Lung (tissue), 12 donors: ENCODE measurements around the gene GLS2. TPM values are rescaled to one million over a fixed set of nuclear protein-coding genes. Genes with fewer than 3 reads are reported as not detected.

Experiments
- ATAC-seq: fragments of 200-7000 bp; cut with Tn5 transposase; one replicate; pipeline ENCODE4 v1.9.1; 2020; ENCODE audit warnings: moderate number of reproducible peaks; ENCODE audit not compliant: insufficient read depth, low FRiP score
- DNase-seq, 3 donors: peaks; one replicate each; pipeline ENCODE4 v3.0.0-alpha.2; 2013 to 2017
- H3K27ac ChIP-seq, 2 donors: one replicate each; pipeline ENCODE4 v1.5.1; 2013; ENCODE audit warnings: mild to moderate bottlenecking in 2 of 2, moderate library complexity in 2 of 2, control low read depth in 1 of 2, inconsistent platforms in 1 of 2, low read depth in 1 of 2, low read length in 1 of 2
- H3K27me3 ChIP-seq, 3 donors: one replicate each; pipeline ENCODE4 v1.5.1; 2013; ENCODE audit warnings: low read length in 2 of 3; ENCODE audit not compliant: control insufficient read depth in 3 of 3, insufficient read depth in 3 of 3
- H3K36me3 ChIP-seq, 4 donors: one replicate each; pipeline ENCODE4 v1.5.1; 2013; ENCODE audit warnings: low read length in 4 of 4, mild to moderate bottlenecking in 1 of 4, moderate library complexity in 1 of 4; ENCODE audit not compliant: control insufficient read depth in 4 of 4, insufficient read depth in 4 of 4
- H3K4me1 ChIP-seq, 5 donors: one replicate each; pipeline ENCODE4 v1.5.1; 2013; ENCODE audit warnings: low read length in 5 of 5, mild to moderate bottlenecking in 2 of 5, moderate library complexity in 1 of 5; ENCODE audit not compliant: control insufficient read depth in 5 of 5, insufficient read depth in 5 of 5
- H3K4me3 ChIP-seq: one replicate; pipeline ENCODE4 v1.5.1; 2013; ENCODE audit warnings: mild to moderate bottlenecking, control low read depth, moderate library complexity
- H3K9ac ChIP-seq, 2 donors: one replicate each; pipeline ENCODE4 v1.5.1; 2013; ENCODE audit warnings: low read length in 2 of 2, control low read depth in 1 of 2; ENCODE audit not compliant: insufficient read depth in 1 of 2
- H3K9me3 ChIP-seq, 4 donors: one replicate each; pipeline ENCODE4 v1.5.1; 2013; ENCODE audit warnings: low read length in 3 of 4, mild to moderate bottlenecking in 1 of 4, moderate library complexity in 1 of 4; ENCODE audit not compliant: control insufficient read depth in 4 of 4, insufficient read depth in 3 of 4
- CTCF ChIP-seq: IDR thresholded peaks from 2 replicates; pipeline ENCODE4 v1.5.1; 2012; ENCODE audit warnings: mild to moderate bottlenecking; ENCODE audit errors: control extremely low read depth, extremely low read depth
- WGBS, 2 donors: extraction: QIAGEN DNeasy Blood & Tissue Kit; methylation state at CpG; one replicate each; pipeline ENCODE4 v1.1.7; 2013; 5-methylcytosine and 5-hydroxymethylcytosine counted together
- polyA plus RNA-seq, 2 donors: library from polyadenylated mRNA; stranded (reverse); fragments of 200-250 nt; gene quantifications; one replicate each; pipeline ENCODE4 v1.2.1, GENCODE V29; 2013
- total RNA-seq, 2 donors: library from RNA; depleted of rRNA in 1 of 2; stranded (reverse); fragments of >200 nt in 1 of 2; gene quantifications; one replicate each; pipeline ENCODE4 v1.2.1, GENCODE V29; 2014 to 2021
- donor health status: control.
- donor health status: control.
- donor health status: Bipolar disorder and iron deficiency.
- donor health status: healthy.
- donor health status: DM: yes; HTN: yes; CAD: no.

The GLS2 gene
- total and polyA plus RNA-seq, 4 donors, result 1.1 to 4.8 (median 3.6) TPM

GRCh38 chr12:56469007-56469930, 18.7 kb downstream of the GLS2 start:
- Histone ChIP-seq H3K9me3 (no peaks in the 10 kb centered on the region), H3K36me3 (peaks cover 0 to 2% (median under 1%) of the 10 kb centered on the region in 4 donors), H3K27me3 (no peaks in the 10 kb centered on the region), H3K4me3 (peak overlapping the region; percentile 82), H3K4me1 (peaks cover 0 to 10% (median 9%) of the 10 kb centered on the region in 5 donors), H3K9ac (peak overlapping the region; percentile 87 to 98), H3K27ac (peak overlapping the region; percentile 89 to 91)
- 39 to 40% methylated on average over 19 of the region's 19 CpGs for WGBS, 2 donors
- TF ChIP-seq CTCF, result no peak
- ATAC-seq (no peak), DNase-seq (peak in 2 of 3 donors; percentile 6 to 21)

GRCh38 chr12:56468216-56469006, 19.6 kb downstream of the GLS2 start, which contains the start of gene SPRYD4:
TSS of gene SPRYD4 (plus strand) at chr12:56468578. CDS start at chr12:56468592, 14 bp downstream.
- Histone ChIP-seq H3K4me1 (peaks cover 0 to 13% (median 9%) of the 10 kb centered on the region in 5 donors), H3K4me3 (peak within 1 kb of the TSS; percentile 82), H3K9me3 (no peaks in the 10 kb centered on the region), H3K36me3 (peaks cover 0 to 2% (median under 1%) of the 10 kb centered on the region in 4 donors), H3K27me3 (no peaks in the 10 kb centered on the region), H3K27ac (peak within 1 kb of the TSS; percentile 89 to 91), H3K9ac (peak within 1 kb of the TSS; percentile 87 to 98)
- ATAC-seq (peak; percentile 96), DNase-seq (peak; percentile 95 to 97 (median 95))
- peak; percentile 34 for TF ChIP-seq CTCF
- WGBS, 2 donors, result 0 to 1% methylated on average over 43 of the region's 43 CpGs

- no peak for TF ChIP-seq CTCF
- ATAC-seq (no peak), DNase-seq (no peak)
- Histone ChIP-seq H3K9me3 (no peaks in the 10 kb centered on the region), H3K4me3 (no peak overlapping the region), H3K36me3 (no peaks in the 10 kb centered on the region), H3K9ac (no peak overlapping the region), H3K27ac (no peak overlapping the region), H3K27me3 (no peaks in the 10 kb centered on the region), H3K4me1 (peaks cover 0 to 3% (median 0%) of the 10 kb centered on the region in 5 donors)
Observed at GRCh38 chr12:56462565-56462964, 25.4 kb downstream of the GLS2 start.
